IMR-90 (cell line): Measurements from ENCODE around the gene BAZ2B. TPM values are rescaled to one million over a fixed set of nuclear protein-coding genes. Genes with fewer than 3 reads are reported as not detected.

Experiments
- ATAC-seq: fragments of 200-7000 bp; cut with Tn5 transposase; 2 replicates; pipeline ENCODE4 v1.9.1; 2020; ENCODE audit warnings: low read depth, mild to moderate bottlenecking, moderate library complexity
- BruUV-seq: library from RNA; stranded (reverse); fragments of 400-500 nt; replicated peaks from 2 replicates; lab custom pipeline; 2021; lab: Mats Ljungman, UMichigan
- CTCF ChIA-PET: fragments of 300-600 bp; formaldehyde crosslinking; extraction: SDS; loops from one replicate; lab custom pipeline; 2021; ENCODE audit warnings: antibody characterized with exemption; lab: Yijun Ruan, JAX
- POLR2A ChIA-PET: fragments of 300-600 bp; sonication (Branson Sonifier 250); formaldehyde crosslinking; loops from one replicate; lab custom pipeline; 2022; ENCODE audit warnings: antibody characterized with exemption; ENCODE audit not compliant: unreplicated experiment; lab: Charles Lee
- DNase-seq: peaks from one replicate; pipeline ENCODE4 v3.0.0; 2013
- H2AFZ ChIP-seq: replicated peaks from 2 replicates; pipeline ENCODE3; 2013; ENCODE audit warnings: low read length, mild to moderate bottlenecking; ENCODE audit not compliant: poor library complexity
- H2AK5ac ChIP-seq: 2 replicates; pipeline ENCODE4 v1.6.1; 2013; ENCODE audit warnings: low read depth, low read length, inconsistent platforms
- H2AK9ac ChIP-seq: replicated peaks from 2 replicates; pipeline ENCODE3; 2013; ENCODE audit warnings: mild to moderate bottlenecking, low read depth, low read length, moderate library complexity; ENCODE audit not compliant: poor library complexity
- H2BK120ac ChIP-seq: 2 replicates; pipeline ENCODE4 v1.6.1; 2013; ENCODE audit warnings: low read depth, low read length, inconsistent platforms
- H2BK15ac ChIP-seq: 3 replicates; pipeline ENCODE4 v1.6.1; 2013; ENCODE audit warnings: low read depth, low read length, inconsistent platforms
- H2BK20ac ChIP-seq: 2 replicates; pipeline ENCODE4 v1.6.1; 2013; ENCODE audit warnings: low read depth, mild to moderate bottlenecking, inconsistent platforms, low read length, moderate library complexity
- H2BK5ac ChIP-seq: 2 replicates; pipeline ENCODE4 v1.6.1; 2013; ENCODE audit warnings: mild to moderate bottlenecking, low read depth, low read length, inconsistent platforms; ENCODE audit not compliant: poor library complexity, severe bottlenecking
- H3K14ac ChIP-seq: replicated peaks from 2 replicates; pipeline ENCODE4 v1.6.1; 2013; ENCODE audit warnings: low read depth, low read length, inconsistent platforms
- H3K18ac ChIP-seq: 2 replicates; pipeline ENCODE4 v1.6.1; 2013; ENCODE audit warnings: low read depth, low read length, control low read depth
- H3K23ac ChIP-seq: 2 replicates; pipeline ENCODE4 v1.6.1; 2013; ENCODE audit warnings: low read depth, low read length, inconsistent platforms
- H3K27ac ChIP-seq: 2 replicates; pipeline ENCODE4 v1.5.1; 2013; ENCODE audit warnings: mild to moderate bottlenecking, control low read depth, low read length; ENCODE audit not compliant: insufficient read depth
- H3K27me3 ChIP-seq: 2 replicates; pipeline ENCODE4 v1.6.1; 2013; ENCODE audit warnings: low read length; ENCODE audit not compliant: control insufficient read depth, insufficient read depth
- H3K36me3 ChIP-seq: 2 replicates; pipeline ENCODE4 v1.6.1; 2013; ENCODE audit warnings: low read length, mixed read lengths; ENCODE audit not compliant: control insufficient read depth, insufficient read depth
- H3K4ac ChIP-seq: 2 replicates; pipeline ENCODE4 v1.6.1; 2013; ENCODE audit warnings: low read depth, low read length, inconsistent platforms
- H3K4me1 ChIP-seq: 2 replicates; pipeline ENCODE4 v1.6.1; 2013; ENCODE audit warnings: low read length, mixed read lengths; ENCODE audit not compliant: control insufficient read depth, insufficient read depth
- H3K4me2 ChIP-seq: 2 replicates; pipeline ENCODE4 v1.6.1; 2013; ENCODE audit warnings: low read depth, mild to moderate bottlenecking, control low read depth, low read length, moderate library complexity
- H3K4me3 ChIP-seq: 2 replicates; pipeline ENCODE4 v1.5.1; 2013; ENCODE audit warnings: low read depth, mild to moderate bottlenecking, control low read depth, low read length, moderate library complexity; ENCODE audit not compliant: insufficient read depth
- H3K56ac ChIP-seq: 2 replicates; pipeline ENCODE4 v1.6.1; 2013; ENCODE audit warnings: low read length, inconsistent platforms; ENCODE audit not compliant: insufficient read depth; ENCODE audit errors: extremely low read depth
- H3K79me1 ChIP-seq, 2 experiments: 2 replicates each; pipeline ENCODE4 v1.6.1; 2013; ENCODE audit warnings: low read length in 2 of 2, inconsistent platforms in 1 of 2, low read depth in 1 of 2
- H3K9ac ChIP-seq: 2 replicates; pipeline ENCODE4 v1.6.1; 2013; ENCODE audit warnings: low read depth, low read length, control low read depth
- H3K9me1 ChIP-seq: 2 replicates; pipeline ENCODE4 v1.6.1; 2013; ENCODE audit warnings: low read length, inconsistent platforms; ENCODE audit not compliant: insufficient read depth
- H3K9me3 ChIP-seq: 2 replicates; pipeline ENCODE4 v1.6.1; 2013; ENCODE audit warnings: low read length; ENCODE audit not compliant: control insufficient read depth, insufficient read depth
- H4K20me1 ChIP-seq: 2 replicates; pipeline ENCODE4 v1.6.1; 2013; ENCODE audit warnings: low read length, inconsistent platforms; ENCODE audit not compliant: insufficient read depth
- H4K5ac ChIP-seq: 2 replicates; pipeline ENCODE4 v1.6.1; 2013; ENCODE audit warnings: mild to moderate bottlenecking, low read depth, low read length, control low read depth
- H4K8ac ChIP-seq, 2 experiments: 2 replicates each; pipeline ENCODE4 v1.6.1; 2013; ENCODE audit warnings: low read depth in 2 of 2, low read length in 2 of 2, control low read depth in 1 of 2, inconsistent platforms in 1 of 2
- H4K91ac ChIP-seq: 2 replicates; pipeline ENCODE4 v1.6.1; 2013; ENCODE audit warnings: low read depth, low read length, inconsistent platforms; ENCODE audit not compliant: insufficient read depth
- CEBPB ChIP-seq: IDR thresholded peaks from 2 replicates; pipeline ENCODE4 v1.6.1; 2012; ENCODE audit warnings: low read depth, low read length, improper control_type of control experiment
- CHD1 ChIP-seq: IDR thresholded peaks from 2 replicates; pipeline ENCODE4 v1.6.1; 2012; ENCODE audit warnings: low read depth, low read length, improper control_type of control experiment
- FOS ChIP-seq: fragments of 150-350 bp; IDR thresholded peaks from 2 replicates; pipeline ENCODE4 v1.6.1; 2016; ENCODE audit warnings: low read depth, low read length
- MAFK ChIP-seq: IDR thresholded peaks from 2 replicates; pipeline ENCODE4 v1.6.1; 2012; ENCODE audit warnings: low read depth, low read length, improper control_type of control experiment
- MXI1 ChIP-seq: IDR thresholded peaks from 2 replicates; pipeline ENCODE4 v1.6.1; 2012; ENCODE audit warnings: low read depth, mild to moderate bottlenecking, low read length, moderate library complexity, borderline replicate concordance
- POLR2A ChIP-seq: IDR thresholded peaks from 2 replicates; pipeline ENCODE4 v1.6.1; 2012; ENCODE audit warnings: mild to moderate bottlenecking, low read depth, low read length
- RCOR1 ChIP-seq: IDR thresholded peaks from 2 replicates; pipeline ENCODE4 v1.6.1; 2012; ENCODE audit warnings: mild to moderate bottlenecking, low read length, improper control_type of control experiment; ENCODE audit not compliant: insufficient replicate concordance
- RFX5 ChIP-seq: IDR thresholded peaks from 2 replicates; pipeline ENCODE4 v1.8.0; 2012; ENCODE audit warnings: low read depth, mild to moderate bottlenecking, low read length, moderate library complexity
- SMC3 ChIP-seq: fragments of 150-350 bp; IDR thresholded peaks from 2 replicates; pipeline ENCODE4 v1.6.1; 2016; ENCODE audit warnings: low read depth, mild to moderate bottlenecking, antibody characterized with exemption, low read length, moderate library complexity
- USF2 ChIP-seq: fragments of 150-350 bp; IDR thresholded peaks from 2 replicates; pipeline ENCODE4 v1.6.1; 2017; ENCODE audit warnings: mild to moderate bottlenecking, antibody characterized with exemption, low read length, low read depth
- WGBS, 2 experiments: methylation state at CpG; one replicate each; pipeline versions ENCODE4 v1.1.5 to v1.1.7; 2013; ENCODE audit warnings: missing lambda C conversion rate in 2 of 2; ENCODE audit not compliant: insufficient read length in 1 of 2; ENCODE audit errors: extremely low coverage in 2 of 2; 5-methylcytosine and 5-hydroxymethylcytosine counted together
- dilution Hi-C: fragments of 300-500 bp; cut with HindIII; formaldehyde crosslinking; loops from one replicate; pipeline ENCODE4 v1.14.3; 2018; ENCODE audit warnings: low sequenced_read_pairs; ENCODE audit not compliant: unreplicated experiment
- in situ Hi-C: fragments of 300-500 bp; cut with MboI; formaldehyde crosslinking; loops from 3 replicates; pipeline ENCODE4 v1.14.3; 2019; ENCODE audit warnings: low sequenced_read_pairs, inconsistent platforms, mixed read lengths
- intact Hi-C: fragments of 100-400 bp; cut with micrococcal nuclease; formaldehyde crosslinking; loops from 2 replicates; pipeline ENCODE4 v1.10.0; 2022
- polyA plus RNA-seq, 3 experiments: library from polyadenylated mRNA; depleted of rRNA; stranded (reverse); fragments of >200 nt; gene quantifications; 2 replicates each; pipeline ENCODE4 v1.2.3, GENCODE V29; 2012; ENCODE audit warnings: low replicate concordance in 1 of 3
- total RNA-seq: library from RNA; depleted of rRNA; stranded (reverse); fragments of >200 nt; gene quantifications from 2 replicates; pipeline ENCODE4 v1.2.3, GENCODE V29; 2012
- TF ChIP-seq, protein P1 (sequence below): conservative IDR thresholded peaks from 2 replicates; pipeline ENCODE4 v1.5.1; 2012; ENCODE audit warnings: mild to moderate bottlenecking, low read depth, low read length, improper control_type of control experiment

The BAZ2B gene
- total and polyA plus RNA-seq, 2 of the 4 experiments (the other 2 are of a cell fraction), result 8.9 to 42.1 TPM

GRCh38 chr2:159600752-159601151 is 15.6 kb downstream of the BAZ2B start:
- Histone ChIP-seq H2BK20ac (no peak overlapping the region), H3K4me1 (no peaks in the 10 kb centered on the region; the same call in 1 of the 2 replicates), H3K56ac (no peak overlapping the region), H3K9me3 (no peaks in the 10 kb centered on the region), H3K4me3 (no peak overlapping the region), H4K8ac (no peak overlapping the region), H2BK15ac (no peak overlapping the region), H2AK9ac (no peak overlapping the region), H3K36me3 (0 out of 2 replicates have a peak, but pooled peaks cover 2% of the 10 kb centered on the region), H3K23ac (no peak overlapping the region), H3K79me1 (peaks cover 20 to 36% of the 10 kb centered on the region in 2 experiments), H2BK120ac (no peak overlapping the region), H3K27ac (no peak overlapping the region), H4K91ac (no peak overlapping the region), H3K27me3 (no peaks in the 10 kb centered on the region), H2AK5ac (no peak overlapping the region), H3K4ac (no peak overlapping the region), H3K18ac (no peak overlapping the region), H4K20me1 (peaks cover 10% of the 10 kb centered on the region), H4K5ac (no peak overlapping the region), H2AFZ (no peak overlapping the region), H3K9ac (no peak overlapping the region), H3K4me2 (no peak overlapping the region), H3K9me1 (peaks cover 2% of the 10 kb centered on the region; the same call in 1 of the 2 replicates), H2BK5ac (no peak overlapping the region), H3K14ac (no peak overlapping the region)
- ATAC-seq (no peak; the same call in 1 of the 2 replicates), DNase-seq (peak; percentile 74)
- in situ Hi-C loops, result no loop called here
- BruUV-seq, result no TSS peak
- WGBS, 2 experiments, result no CpG with 5 or more reads among the region's 3 CpGs
- POLR2A ChIA-PET, result no interaction called here
- intact Hi-C loops, result no loop called here
- dilution Hi-C loops, result no loop called here
- TF ChIP-seq FOS (peak; percentile 68), MXI1 (no peak), CEBPB (no peak), MAFK (0 out of 2 replicates have a peak, but pooled peaks have one; percentile 4), RFX5 (no peak), USF2 (no peak), POLR2A (no peak), SMC3 (no peak), RCOR1 (no peak), CHD1 (no peak)
- TF ChIP-seq, protein P1, sequence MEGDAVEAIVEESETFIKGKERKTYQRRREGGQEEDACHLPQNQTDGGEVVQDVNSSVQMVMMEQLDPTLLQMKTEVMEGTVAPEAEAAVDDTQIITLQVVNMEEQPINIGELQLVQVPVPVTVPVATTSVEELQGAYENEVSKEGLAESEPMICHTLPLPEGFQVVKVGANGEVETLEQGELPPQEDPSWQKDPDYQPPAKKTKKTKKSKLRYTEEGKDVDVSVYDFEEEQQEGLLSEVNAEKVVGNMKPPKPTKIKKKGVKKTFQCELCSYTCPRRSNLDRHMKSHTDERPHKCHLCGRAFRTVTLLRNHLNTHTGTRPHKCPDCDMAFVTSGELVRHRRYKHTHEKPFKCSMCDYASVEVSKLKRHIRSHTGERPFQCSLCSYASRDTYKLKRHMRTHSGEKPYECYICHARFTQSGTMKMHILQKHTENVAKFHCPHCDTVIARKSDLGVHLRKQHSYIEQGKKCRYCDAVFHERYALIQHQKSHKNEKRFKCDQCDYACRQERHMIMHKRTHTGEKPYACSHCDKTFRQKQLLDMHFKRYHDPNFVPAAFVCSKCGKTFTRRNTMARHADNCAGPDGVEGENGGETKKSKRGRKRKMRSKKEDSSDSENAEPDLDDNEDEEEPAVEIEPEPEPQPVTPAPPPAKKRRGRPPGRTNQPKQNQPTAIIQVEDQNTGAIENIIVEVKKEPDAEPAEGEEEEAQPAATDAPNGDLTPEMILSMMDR, result no peak
- CTCF ChIA-PET, result no interaction called here
